GM18861 (cell line): ENCODE data around the gene APOM.

Experiments used
- ATAC-seq: cut with Tn5 transposase; IDR thresholded peaks from one replicate; pipeline ENCODE4 v1.9.1; 2021; ENCODE audit not compliant: unreplicated experiment

The APOM gene

GRCh38 chr6:31677955-31678354 is 22.3 kb downstream of the APOM start:
- no peak for ATAC-seq

- no peak for ATAC-seq
These were observed 24.8 kb downstream of the APOM start, which contains the start of gene LY6G5C for GRCh38 chr6:31680226-31681134. TSS of gene LY6G5C (minus strand) at chr6:31681067. CDS start at chr6:31680373, 694 bp downstream.

- ATAC-seq = no peak
These were observed 25.5 kb downstream of the APOM start for GRCh38 chr6:31681135-31681671.

GRCh38 chr6:31683591-31683990 is 27.9 kb downstream of the APOM start:
- no peak for ATAC-seq

GRCh38 chr6:31686483-31686882 is 30.8 kb downstream of the APOM start:
- no peak for ATAC-seq

- no peak for ATAC-seq
These were observed 31.6 kb downstream of the APOM start for GRCh38 chr6:31687321-31687720.

- no peak for ATAC-seq
These were observed 32.4 kb downstream of the APOM start for GRCh38 chr6:31687860-31688693.

- ATAC-seq = no peak
These were observed 33.8 kb downstream of the APOM start for GRCh38 chr6:31689249-31690110.

GRCh38 chr6:31690231-31691077 is 34.8 kb downstream of the APOM start:
- ATAC-seq = no peak

GRCh38 chr6:31691078-31691463 is 35.4 kb downstream of the APOM start:
- no peak for ATAC-seq

GRCh38 chr6:31691564-31692108 is 35.9 kb downstream of the APOM start:
- ATAC-seq = no peak

- no peak for ATAC-seq
These were observed 36.7 kb downstream of the APOM start for GRCh38 chr6:31692353-31692752.

- no peak for ATAC-seq
These were observed 37.2 kb downstream of the APOM start for GRCh38 chr6:31692886-31693285.

GRCh38 chr6:31693535-31693934 is 37.8 kb downstream of the APOM start:
- ATAC-seq = no peak

- ATAC-seq = no peak
These were observed 41.9 kb downstream of the APOM start for GRCh38 chr6:31697555-31697954.

GRCh38 chr6:31700740-31701401 is 45.2 kb downstream of the APOM start:
- ATAC-seq = no peak

GRCh38 chr6:31701666-31702404 is 46.1 kb downstream of the APOM start:
- ATAC-seq = no peak

GRCh38 chr6:31702405-31702818 is 46.7 kb downstream of the APOM start:
- no peak for ATAC-seq
